Globus pallidus (tissue), 1 donor: ENCODE measurements around the gene PLIN4.

Experiments
- DNase-seq: peaks from one replicate; pipeline ENCODE4 v3.0.0-alpha.2; 2015; ENCODE audit warnings: low spot score

PLIN4 gene

GRCh38 chr19:4492337-4493103 is 25.8 kb downstream of the PLIN4 start:
- DNase-seq = no peak

- no peak for DNase-seq
Measured at GRCh38 chr19:4491446-4491845, 26.8 kb downstream of the PLIN4 start.

GRCh38 chr19:4488496-4488895 is 29.8 kb downstream of the PLIN4 start:
- no peak for DNase-seq

- DNase-seq = no peak
Measured at GRCh38 chr19:4487572-4487971, 30.7 kb downstream of the PLIN4 start.

DNA sequence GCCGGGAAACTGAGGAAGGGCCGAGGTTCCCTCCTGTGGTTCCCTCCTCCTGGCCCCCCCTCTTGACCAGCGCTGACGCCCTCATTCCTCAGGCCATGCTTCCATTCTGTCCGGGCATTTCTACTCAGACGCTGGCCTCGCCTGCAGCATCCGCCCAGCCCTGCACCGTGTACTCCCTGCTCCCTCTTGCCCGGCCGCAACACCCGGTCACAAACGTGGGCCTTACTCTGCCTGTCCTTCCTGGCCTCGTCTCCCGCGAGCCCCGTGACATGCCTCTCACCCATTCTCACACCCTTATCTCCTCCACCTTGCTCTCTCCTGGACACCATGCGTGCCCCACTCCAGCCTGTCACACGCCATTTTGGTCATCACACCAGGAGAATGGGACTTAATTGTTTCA is 34.9 kb downstream of the PLIN4 start:
- DNase-seq = no peak

- DNase-seq = no peak
Measured at GRCh38 chr19:4482721-4483364, 35.4 kb downstream of the PLIN4 start.

- DNase-seq = no peak
Measured at GRCh38 chr19:4477034-4477801, 41.1 kb downstream of the PLIN4 start.

DNA sequence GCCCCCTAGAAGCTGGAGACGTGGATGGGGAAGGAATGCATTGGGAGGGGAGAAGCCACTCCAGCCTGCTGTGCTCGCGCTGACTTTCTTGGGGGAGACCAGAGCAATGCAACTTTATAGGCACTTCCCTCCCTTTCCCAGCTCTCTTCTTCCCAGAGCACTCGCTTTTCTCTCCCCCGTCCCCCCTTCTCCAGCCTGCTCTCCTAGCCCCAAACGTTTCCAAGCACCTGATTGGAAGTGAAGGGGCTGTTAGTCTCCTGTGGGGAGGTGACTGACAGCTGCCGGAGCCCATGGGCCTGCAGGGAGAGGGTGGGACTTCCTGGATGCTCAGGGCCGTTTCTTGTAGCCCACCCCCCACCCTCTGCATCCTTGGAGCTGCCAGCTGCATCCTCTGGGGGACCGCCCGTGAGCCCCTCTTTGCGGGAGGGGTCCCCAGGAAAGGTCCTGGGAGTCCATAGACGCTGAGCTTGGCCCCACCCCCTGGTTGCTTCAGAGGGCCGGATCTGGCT is 43.7 kb downstream of the PLIN4 start:
- peak; percentile 45 for DNase-seq

GRCh38 chr19:4473763-4474513 is 44.3 kb downstream of the PLIN4 start:
- no peak for DNase-seq

- DNase-seq = no peak
Measured at GRCh38 chr19:4473011-4473762, 45.1 kb downstream of the PLIN4 start.

- no peak for DNase-seq
Measured at GRCh38 chr19:4472174-4472974, 45.9 kb downstream of the PLIN4 start, which contains the start of gene HDGFL2. Gene HDGFL2, plus strand, starts transcription at chr19:4472297. Its CDS starts 54 bp downstream, at chr19:4472351.

DNA sequence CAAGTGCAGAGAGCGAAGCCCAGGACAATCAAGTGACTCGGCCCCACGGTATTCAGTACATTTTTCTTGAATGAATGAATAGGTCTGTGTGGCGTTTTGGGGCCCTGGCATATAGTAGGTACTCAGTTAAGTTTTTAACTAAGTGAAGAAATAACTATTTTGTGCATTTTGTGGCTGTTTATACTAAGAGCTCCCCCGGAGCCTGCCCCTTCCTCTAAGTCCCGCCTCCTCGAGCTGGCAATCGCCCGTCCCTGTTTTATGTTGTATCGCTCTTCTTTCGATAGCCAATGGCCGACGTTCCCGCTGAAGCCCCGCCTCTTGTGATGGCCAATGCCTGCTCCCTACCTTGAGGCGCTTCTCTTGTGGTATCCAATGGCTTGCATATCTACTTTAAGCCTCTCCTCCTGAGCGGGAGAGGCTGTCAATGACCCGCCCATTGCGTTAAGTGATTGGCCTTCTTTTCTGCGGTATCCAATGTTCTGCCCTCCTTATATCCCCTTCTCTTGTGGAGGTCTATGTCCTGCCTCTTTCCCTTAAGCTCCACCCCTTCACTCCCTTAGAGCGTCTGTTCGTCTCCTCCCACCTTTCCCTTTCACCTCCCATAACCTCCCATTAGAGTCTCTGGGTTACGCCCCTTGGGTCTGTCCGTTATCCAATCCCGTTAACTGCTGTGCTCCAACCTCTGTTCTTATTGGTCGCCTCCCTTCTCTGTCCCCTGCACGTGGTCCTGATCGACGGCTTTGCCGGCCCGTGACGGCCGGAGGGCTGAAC is 46.7 kb downstream of the PLIN4 start:
- DNase-seq = peak; percentile 100

DNA sequence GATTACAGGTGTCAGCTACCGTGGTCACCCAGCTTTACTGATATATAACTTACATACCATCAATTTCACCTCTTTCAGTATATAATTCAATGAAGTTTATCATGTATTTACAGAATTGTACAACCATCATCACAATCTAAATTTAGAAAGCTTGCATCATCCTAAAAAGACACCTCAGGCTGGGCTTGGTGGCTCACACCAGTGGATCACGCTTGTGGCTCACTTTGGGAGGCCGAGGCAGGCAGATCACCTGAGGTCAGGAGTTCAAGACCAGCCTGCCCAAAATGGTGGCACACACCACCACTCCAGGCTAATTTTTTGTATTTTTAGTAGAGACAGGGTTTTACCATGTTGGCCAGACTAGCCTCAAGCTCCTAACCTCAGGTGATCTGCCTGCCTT is 50.5 kb downstream of the PLIN4 start:
- no peak for DNase-seq

DNA sequence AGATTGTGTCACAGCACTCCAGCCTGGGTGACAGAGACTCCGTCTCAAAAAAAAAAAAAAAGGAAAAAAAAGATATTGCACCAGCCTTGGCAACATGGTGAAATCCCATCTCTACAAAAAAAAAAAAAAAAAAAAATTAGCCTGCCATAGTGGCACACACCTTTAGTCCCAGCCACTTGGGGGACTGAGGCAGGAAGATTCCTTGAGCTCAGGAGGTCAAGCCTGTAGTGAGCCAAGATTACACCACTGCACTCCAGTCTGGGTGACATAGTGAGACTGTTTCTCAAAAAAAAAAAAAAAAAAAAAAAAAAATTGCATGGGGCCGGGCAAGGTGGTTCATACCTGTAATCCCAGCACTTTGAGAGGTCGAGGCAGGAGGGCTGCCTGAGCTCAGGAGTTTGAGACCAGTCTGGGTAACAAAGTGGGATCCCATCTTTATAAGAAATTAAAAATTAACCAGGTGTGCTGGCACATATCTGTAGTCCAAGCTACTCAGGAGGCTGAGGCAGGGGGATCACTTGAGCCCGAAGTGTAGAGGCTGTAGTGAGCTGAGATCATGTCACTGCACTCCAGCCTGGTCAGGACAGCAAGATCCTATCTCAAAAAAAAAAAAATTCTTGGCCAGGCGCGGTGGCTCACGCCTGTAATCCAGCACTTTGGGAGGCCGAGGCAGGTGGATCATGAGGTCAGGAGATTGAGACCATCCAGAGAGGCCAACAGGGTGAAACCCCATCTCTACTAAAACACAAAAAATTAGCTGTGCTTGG is 53.3 kb downstream of the PLIN4 start:
- DNase-seq = no peak

DNA sequence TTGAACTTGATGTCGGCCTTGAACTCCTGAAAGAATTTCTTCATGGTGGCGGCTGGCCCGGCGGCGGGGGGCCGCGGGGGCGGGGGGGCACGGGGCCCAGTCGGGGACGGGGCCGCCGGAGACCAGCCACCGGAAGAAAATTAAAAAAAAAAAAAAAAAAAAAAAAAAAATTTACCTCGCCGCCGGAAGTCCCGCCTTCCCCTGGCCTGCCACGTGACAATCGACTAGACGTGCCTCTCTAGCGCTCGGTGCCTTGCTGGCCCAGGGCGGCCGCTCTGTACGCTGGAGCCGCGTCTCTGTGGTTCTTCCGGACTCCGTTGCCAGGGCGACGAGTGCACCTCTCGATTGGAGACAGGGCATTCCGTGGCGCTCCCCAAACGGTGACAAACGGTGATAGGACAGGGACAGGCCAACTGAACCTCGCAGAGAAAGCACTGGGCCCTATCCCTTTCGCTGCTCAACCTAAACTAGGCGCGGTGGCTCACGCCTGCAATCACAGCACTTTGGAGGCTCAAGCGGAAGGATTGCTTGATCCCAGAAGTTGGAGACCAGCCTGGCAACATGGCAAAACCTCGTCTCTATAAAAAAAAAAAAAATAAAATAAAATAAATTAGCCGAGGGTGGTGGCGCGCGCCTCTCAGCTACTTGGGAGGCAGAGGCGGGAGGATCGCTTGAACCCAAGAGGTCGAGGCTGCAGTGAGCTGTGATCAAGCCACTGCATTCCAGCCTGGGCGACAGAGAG is 60.5 kb downstream of the PLIN4 start, which contains the start of gene UBXN6:
Gene UBXN6, minus strand, starts transcription at position 141 of the 742 bp plus-strand sequence. Its CDS starts 97 bp downstream, at position 44.
- DNase-seq = peak; percentile 96

DNA sequence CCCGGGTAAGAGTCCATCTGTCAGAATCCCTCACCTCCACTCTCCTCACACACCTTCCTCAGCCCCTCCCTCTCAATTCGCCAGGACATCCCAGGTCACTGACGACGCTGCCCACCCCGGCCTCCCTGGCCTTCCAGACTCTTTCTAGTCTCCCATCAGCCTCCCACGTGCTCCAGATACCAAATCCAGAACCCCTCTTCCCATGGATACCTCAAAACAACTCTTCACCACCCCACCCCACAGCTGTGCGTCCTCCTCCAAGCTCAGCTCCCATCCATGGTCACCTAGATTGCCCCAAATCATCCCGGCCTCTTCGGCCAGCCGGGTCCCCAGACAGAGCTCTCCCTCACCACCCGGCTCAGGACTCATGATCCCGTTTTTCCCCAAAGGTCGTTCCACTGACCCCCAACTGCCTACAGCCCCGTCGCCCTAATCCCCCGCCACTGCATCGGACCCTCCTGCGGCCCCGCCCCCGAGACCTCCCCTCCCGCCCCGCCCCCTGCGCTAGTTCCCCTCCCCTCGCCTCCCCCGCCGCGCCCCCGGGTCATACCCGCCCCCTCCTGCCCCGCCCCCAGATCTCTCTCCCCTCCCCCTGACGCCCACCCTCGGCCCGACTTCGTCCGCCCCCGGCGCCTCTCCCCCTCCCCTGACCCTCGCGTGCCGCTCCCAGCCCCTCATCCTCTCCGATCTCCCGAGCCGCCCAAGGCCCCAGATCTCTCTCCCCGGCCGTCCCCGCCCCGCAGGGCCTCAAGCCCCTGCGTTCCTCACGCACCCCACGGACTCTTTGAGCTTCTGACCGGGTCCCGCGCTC is 61.2 kb downstream of the PLIN4 start:
- DNase-seq = no peak

- no peak for DNase-seq
Measured at GRCh38 chr19:4456476-4456842, 61.8 kb downstream of the PLIN4 start.
